Lower lobe of right lung (tissue), 2 donors: ENCODE measurements around the gene SYNM. TPM values are rescaled to one million over a fixed set of nuclear protein-coding genes. Genes with fewer than 3 reads are reported as not detected.
A peak's percentile ranks its signal among the peaks of the same experiment; 100 is the strongest.

Source experiments
- ATAC-seq, 2 donors: fragments of 200-7000 bp; cut with Tn5 transposase; one replicate each; pipeline ENCODE4 v1.9.1; 2020 to 2022; ENCODE audit warnings: mild to moderate bottlenecking in 2 of 2, moderate library complexity in 2 of 2
- DNase-seq: peaks from one replicate; pipeline ENCODE4 v3.0.0-alpha.2; 2020
- H3K27ac ChIP-seq: fragments of 200-600 bp; one replicate; pipeline ENCODE4 v1.8.0; 2022
- H3K27me3 ChIP-seq: fragments of 200-600 bp; one replicate; pipeline ENCODE4 v1.8.0; 2022; ENCODE audit warnings: low read depth
- H3K36me3 ChIP-seq: fragments of 200-600 bp; one replicate; pipeline ENCODE4 v1.8.0; 2022; ENCODE audit warnings: mild to moderate bottlenecking
- H3K4me1 ChIP-seq: fragments of 200-600 bp; one replicate; pipeline ENCODE4 v1.8.0; 2022
- H3K4me3 ChIP-seq: fragments of 200-600 bp; one replicate; pipeline ENCODE4 v1.8.0; 2022; ENCODE audit warnings: mild to moderate bottlenecking
- H3K9me3 ChIP-seq: fragments of 200-600 bp; one replicate; pipeline ENCODE4 v1.8.0; 2022
- intact Hi-C: fragments of 100-400 bp; cut with DNase I; formaldehyde crosslinking; loops from one replicate; pipeline ENCODE4 v1.11.0; 2022
- long read RNA-seq: library from polyadenylated mRNA; unstranded; transcript quantifications from one replicate; pipeline ENCODE4 v2.0.0, GENCODE V29; 2021
- total RNA-seq: library from RNA; stranded (reverse); fragmentation: NEBNext Ultra II Directional; extraction: Animal tissue kit (Norgen Biotek cat#: 25700); gene quantifications from one replicate; pipeline ENCODE4 v1.2.1, GENCODE V29; 2021
- TF ChIP-seq, protein P1 (sequence below): fragments of 200-600 bp; IDR thresholded peaks from one replicate; pipeline ENCODE4 v1.8.0; 2022; ENCODE audit warnings: antibody characterized with exemption, mild to moderate bottlenecking
- donor health status: DM: no; HTN: yes; CAD: no; lungs with severe emphysema.

The SYNM gene, protein sequence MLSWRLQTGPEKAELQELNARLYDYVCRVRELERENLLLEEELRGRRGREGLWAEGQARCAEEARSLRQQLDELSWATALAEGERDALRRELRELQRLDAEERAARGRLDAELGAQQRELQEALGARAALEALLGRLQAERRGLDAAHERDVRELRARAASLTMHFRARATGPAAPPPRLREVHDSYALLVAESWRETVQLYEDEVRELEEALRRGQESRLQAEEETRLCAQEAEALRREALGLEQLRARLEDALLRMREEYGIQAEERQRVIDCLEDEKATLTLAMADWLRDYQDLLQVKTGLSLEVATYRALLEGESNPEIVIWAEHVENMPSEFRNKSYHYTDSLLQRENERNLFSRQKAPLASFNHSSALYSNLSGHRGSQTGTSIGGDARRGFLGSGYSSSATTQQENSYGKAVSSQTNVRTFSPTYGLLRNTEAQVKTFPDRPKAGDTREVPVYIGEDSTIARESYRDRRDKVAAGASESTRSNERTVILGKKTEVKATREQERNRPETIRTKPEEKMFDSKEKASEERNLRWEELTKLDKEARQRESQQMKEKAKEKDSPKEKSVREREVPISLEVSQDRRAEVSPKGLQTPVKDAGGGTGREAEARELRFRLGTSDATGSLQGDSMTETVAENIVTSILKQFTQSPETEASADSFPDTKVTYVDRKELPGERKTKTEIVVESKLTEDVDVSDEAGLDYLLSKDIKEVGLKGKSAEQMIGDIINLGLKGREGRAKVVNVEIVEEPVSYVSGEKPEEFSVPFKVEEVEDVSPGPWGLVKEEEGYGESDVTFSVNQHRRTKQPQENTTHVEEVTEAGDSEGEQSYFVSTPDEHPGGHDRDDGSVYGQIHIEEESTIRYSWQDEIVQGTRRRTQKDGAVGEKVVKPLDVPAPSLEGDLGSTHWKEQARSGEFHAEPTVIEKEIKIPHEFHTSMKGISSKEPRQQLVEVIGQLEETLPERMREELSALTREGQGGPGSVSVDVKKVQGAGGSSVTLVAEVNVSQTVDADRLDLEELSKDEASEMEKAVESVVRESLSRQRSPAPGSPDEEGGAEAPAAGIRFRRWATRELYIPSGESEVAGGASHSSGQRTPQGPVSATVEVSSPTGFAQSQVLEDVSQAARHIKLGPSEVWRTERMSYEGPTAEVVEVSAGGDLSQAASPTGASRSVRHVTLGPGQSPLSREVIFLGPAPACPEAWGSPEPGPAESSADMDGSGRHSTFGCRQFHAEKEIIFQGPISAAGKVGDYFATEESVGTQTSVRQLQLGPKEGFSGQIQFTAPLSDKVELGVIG (N-terminal part only)
- 26.8 TPM for total RNA-seq
- long read RNA-seq, full-length matches to known transcripts: 5 of 19 reads
- long read RNA-seq, partial matches to known transcripts: 14 of 19 reads
- long read RNA-seq, other reads (novel, unspliced or antisense): 0 of 19 reads

DNA sequence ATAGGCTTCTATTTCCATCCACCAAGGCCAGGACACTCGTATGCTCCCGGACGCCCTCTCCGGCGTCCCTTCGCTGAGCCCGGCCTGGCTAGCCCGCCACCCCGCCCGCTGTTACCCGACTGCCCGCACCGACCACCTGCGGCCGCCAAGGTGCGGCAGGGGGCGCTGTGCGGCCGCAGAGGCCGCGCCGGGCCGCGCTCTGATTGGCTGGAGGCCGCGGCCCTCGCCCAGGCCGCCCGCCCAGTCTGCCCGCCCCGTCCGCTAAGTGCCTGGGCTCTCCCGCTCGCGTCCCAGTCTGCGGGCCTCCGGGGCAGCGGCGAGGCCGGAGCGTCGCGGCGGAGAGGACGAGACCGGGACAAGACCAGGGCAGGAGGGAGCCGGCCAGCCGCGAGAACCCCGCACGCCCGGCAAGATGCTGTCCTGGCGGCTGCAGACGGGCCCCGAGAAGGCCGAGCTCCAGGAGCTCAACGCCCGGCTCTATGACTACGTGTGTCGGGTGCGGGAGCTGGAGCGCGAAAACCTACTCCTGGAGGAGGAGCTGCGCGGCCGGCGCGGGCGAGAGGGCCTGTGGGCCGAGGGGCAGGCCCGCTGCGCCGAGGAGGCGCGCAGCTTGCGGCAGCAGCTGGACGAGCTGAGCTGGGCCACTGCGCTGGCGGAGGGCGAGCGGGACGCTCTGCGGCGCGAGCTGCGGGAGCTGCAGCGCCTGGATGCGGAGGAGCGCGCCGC, at the start of gene SYNM:
Gene SYNM (plus strand): TSS at position 293 of the 726 bp plus-strand sequence. CDS start 120 bp downstream, at position 413.
- Histone ChIP-seq H3K9me3 (no peaks in the 10 kb centered on the region), H3K4me1 (peaks cover 26% of the 10 kb centered on the region), H3K27me3 (peaks cover 47% of the 10 kb centered on the region), H3K4me3 (peak within 1 kb of the TSS; percentile 65), H3K36me3 (no peaks in the 10 kb centered on the region), H3K27ac (peak within 1 kb of the TSS; percentile 76)
- ATAC-seq: peak; percentile 92 to 96
- peak; percentile 73 for DNase-seq
- TF ChIP-seq, protein P1, sequence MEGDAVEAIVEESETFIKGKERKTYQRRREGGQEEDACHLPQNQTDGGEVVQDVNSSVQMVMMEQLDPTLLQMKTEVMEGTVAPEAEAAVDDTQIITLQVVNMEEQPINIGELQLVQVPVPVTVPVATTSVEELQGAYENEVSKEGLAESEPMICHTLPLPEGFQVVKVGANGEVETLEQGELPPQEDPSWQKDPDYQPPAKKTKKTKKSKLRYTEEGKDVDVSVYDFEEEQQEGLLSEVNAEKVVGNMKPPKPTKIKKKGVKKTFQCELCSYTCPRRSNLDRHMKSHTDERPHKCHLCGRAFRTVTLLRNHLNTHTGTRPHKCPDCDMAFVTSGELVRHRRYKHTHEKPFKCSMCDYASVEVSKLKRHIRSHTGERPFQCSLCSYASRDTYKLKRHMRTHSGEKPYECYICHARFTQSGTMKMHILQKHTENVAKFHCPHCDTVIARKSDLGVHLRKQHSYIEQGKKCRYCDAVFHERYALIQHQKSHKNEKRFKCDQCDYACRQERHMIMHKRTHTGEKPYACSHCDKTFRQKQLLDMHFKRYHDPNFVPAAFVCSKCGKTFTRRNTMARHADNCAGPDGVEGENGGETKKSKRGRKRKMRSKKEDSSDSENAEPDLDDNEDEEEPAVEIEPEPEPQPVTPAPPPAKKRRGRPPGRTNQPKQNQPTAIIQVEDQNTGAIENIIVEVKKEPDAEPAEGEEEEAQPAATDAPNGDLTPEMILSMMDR: peak; percentile 85
- intact Hi-C loops: no loop called here

DNA sequence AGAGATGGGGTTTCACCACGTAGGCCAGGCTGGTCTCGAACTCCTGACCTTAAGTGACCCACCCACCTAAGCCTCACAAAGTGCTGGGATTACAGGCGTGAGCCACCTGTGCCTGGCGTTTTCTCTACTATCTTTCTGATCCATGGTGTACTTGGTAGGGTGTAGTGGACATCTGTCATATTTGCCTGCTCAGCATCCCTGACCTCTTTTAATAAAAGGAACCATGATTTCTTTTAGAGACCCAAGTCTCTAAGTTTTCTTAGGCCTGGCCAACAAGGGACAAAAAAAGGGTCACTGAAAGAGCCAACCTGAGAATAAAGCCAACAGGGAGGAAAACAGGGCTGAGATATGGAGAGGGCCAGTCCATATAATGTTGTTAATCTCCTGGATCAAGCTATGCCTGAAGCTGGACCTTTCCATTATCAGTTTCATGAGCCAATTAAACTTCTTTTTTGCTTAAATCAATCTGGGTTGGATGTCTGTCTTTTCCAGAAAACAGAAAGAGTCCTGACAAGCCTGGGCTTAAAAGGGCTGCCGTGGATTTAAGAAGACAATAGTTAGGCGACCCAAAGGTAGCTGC, 49.2 kb upstream of the SYNM start:
- intact Hi-C loops: no loop called here
- no peaks in the 10 kb centered on the region for H3K9me3 ChIP-seq
- peaks cover 18% of the 10 kb centered on the region for H3K27me3 ChIP-seq
- peaks cover 8% of the 10 kb centered on the region for H3K4me1 ChIP-seq
- DNase-seq: no peak
- ATAC-seq: no peak
- H3K36me3 ChIP-seq: no peaks in the 10 kb centered on the region
- no peak overlapping the region for H3K4me3 ChIP-seq
- H3K27ac ChIP-seq: no peak overlapping the region
- TF ChIP-seq, protein P1: no peak

DNA sequence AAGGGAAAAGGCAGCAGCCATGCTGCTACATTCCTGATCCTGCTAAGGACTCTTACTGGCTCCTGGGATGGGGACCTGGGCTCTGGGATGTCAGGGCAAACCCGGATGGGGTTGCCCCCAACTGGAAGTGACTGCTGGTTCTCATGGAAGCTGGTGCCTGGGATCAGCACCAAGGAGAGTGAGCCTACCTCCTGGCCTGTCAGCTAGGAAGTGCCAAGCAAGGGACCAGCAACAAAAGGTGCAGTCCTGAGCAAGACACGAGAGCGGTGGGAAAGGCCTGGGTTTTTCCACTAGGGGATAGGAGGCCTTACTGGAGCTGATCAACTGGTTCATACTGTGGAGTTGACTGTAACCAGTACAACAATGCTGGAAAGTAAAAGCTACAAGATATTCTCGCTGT, 47.9 kb upstream of the SYNM start:
- H3K4me1 ChIP-seq: peaks cover 8% of the 10 kb centered on the region
- H3K4me3 ChIP-seq: no peak overlapping the region
- DNase-seq: no peak
- no peak overlapping the region for H3K27ac ChIP-seq
- H3K27me3 ChIP-seq: peaks cover 18% of the 10 kb centered on the region
- intact Hi-C loops: no loop called here
- no peak for ATAC-seq
- TF ChIP-seq, protein P1: no peak
- H3K9me3 ChIP-seq: no peaks in the 10 kb centered on the region
- H3K36me3 ChIP-seq: no peaks in the 10 kb centered on the region

DNA sequence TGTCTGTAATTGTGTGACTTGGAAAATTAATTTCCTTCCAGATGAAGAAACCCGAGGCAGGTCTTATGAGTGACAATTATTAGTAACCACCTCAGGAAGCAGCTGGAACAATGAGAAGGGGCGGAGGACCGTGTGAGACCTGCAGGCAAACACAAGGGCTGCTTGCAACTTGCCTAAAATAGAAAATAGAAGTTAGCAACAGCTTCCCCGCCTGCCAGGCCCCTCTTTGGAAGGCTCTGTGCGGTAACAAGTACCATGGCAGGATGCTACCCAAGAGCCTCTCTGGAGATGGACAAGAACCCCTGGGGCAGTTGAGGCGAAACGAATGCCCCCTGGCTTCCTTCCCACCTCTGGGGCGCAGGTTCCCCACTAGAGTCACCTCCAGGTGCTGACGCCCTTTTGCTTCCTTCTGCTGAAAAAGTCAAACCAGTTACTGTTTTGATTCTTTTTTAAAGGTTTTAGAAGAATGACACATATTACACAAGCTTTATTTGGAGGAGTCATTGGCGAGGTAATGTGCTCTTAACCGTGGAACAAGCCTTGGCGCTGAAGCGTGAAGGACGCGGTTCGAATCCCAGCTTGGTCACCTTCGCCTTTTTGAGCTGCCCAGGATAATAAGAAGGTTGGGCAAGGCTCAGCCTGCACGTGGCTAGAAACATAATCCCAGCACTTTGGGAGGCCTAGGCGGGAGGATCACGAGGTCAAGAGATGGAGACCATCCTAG, 47.0 kb upstream of the SYNM start:
- no peak overlapping the region for H3K4me3 ChIP-seq

More for the DNA sequence above, 47.0 kb upstream of the SYNM start:
- Histone ChIP-seq H3K27ac (no peak overlapping the region), H3K4me1 (peaks cover 8% of the 10 kb centered on the region), H3K9me3 (no peaks in the 10 kb centered on the region), H3K36me3 (no peaks in the 10 kb centered on the region), H3K27me3 (peaks cover 18% of the 10 kb centered on the region)
- ATAC-seq: no peak
- intact Hi-C loops: no loop called here
- no peak for DNase-seq
- TF ChIP-seq, protein P1: no peak
